ENCODE measurements around the gene ARPC4. TPM values are rescaled to one million over a fixed set of nuclear protein-coding genes. Genes with fewer than 3 reads are reported as not detected.

ARPC4 gene
- total RNA-seq, 1 donor, result 304 TPM

DNA sequence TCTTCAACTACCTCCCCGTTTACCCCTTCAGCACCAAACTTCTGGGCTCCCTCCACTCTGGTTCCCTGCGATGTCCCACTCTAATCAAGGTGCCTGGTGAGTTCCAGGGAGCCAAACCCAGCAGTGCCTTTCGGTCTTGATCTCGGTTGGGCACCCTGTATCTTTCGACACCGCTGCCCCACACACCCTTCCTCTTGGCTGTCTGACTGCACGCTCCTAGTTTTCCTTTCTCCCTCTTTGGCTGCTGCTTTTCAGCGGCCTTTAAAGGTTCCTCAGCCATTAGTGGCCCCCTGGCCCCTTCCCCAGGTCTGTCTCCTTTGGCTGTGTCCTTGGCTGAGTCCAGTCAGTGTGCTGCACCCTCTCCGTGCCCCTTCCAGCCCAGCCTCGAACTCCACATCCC lies 18.0 kb downstream of the ARPC4 start:
- DNase-seq (ENCODE audit: low read depth), result no peak
- TF ChIP-seq CTCF (IDR thresholded peaks at IDR 0.05; ENCODE audit: insufficient read depth, low read depth, low read length), result no peak
- H3K4me3 ChIP-seq (ENCODE audit: low read depth, low read length), result peak overlapping the region; percentile 61

DNA sequence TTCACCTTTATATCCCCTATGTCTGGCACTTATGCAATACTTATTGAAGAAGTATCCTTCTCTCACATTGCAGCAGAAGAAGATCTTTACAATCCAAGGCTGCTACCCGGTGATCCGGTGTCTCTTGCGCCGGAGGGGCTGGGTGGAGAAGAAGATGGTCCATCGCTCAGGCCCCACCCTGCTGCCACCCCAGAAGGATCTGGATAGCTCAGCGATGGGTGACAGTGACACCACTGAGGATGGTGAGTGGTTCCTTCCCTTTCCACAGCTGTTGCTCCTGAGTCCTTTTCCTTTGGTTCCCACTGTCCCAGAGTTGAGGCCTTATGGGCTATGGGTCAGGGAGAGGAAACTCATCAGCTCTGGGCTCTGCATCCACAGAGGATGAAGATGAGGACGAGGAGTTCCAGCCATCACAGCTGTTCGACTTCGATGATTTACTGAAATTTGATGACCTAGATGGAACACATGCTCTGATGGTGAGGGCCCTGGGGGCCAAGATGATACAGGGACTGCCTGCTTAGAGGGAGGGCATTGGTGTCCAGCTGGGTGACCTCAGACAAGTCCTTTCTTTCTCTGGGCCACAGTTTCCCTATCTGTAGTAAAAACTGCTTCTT lies 20.1 kb downstream of the ARPC4 start:
- TF ChIP-seq CTCF (IDR thresholded peaks at IDR 0.05; ENCODE audit: insufficient read depth, low read depth, low read length), result no peak
- DNase-seq (ENCODE audit: low read depth), result no peak

DNA sequence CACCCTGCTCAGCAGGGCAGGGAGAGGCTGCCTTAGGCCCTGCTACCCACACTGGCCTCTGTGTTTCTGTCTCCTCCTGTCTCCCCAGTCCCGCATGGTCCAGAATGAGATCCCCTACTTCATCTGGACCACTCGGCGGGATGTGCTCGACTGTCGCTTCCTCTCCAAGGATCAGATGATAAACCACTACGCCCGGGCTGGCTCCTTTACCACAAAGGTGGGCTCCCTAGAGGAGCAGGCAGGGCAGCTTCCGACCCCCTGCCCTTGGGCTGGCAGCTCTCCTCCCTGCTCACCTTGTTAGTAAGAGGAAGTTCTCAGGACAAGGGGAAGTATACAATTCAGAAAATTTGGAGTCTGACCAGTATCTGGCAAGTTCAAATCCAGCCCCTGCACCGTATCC lies 23.1 kb downstream of the ARPC4 start:
- no peak for DNase-seq (ENCODE audit: low read depth)
- TF ChIP-seq CTCF (IDR thresholded peaks at IDR 0.05; ENCODE audit: insufficient read depth, low read depth, low read length), result no peak
- no peak overlapping the region for H3K4me3 ChIP-seq (ENCODE audit: low read depth, low read length)

More for the DNA sequence above, 20.1 kb downstream of the ARPC4 start:
- H3K4me3 ChIP-seq (ENCODE audit: low read depth, low read length), result no peak overlapping the region

DNA sequence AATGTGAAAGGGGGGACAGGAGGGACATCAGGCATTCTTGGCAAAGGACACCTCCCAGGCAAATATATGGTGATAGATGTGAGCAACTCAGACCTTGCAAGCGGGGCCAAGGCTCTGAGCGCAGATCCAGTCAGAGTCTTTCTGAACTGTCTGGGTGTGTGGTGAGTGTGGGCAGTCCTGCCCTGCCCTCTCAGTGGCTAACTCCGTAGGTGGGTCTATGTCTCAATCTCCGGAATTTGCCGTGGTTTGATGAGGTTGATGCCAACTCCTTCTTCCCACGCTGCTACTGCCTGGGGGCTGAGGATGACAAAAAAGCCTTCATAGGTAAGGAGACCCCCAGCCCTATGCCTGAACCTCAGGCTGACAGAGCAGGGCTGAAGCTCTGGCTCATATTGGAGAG lies 24.6 kb downstream of the ARPC4 start:
- no peak overlapping the region for H3K4me3 ChIP-seq (ENCODE audit: low read depth, low read length)
- no peak for DNase-seq (ENCODE audit: low read depth)
- no peak for TF ChIP-seq CTCF (IDR thresholded peaks at IDR 0.05; ENCODE audit: insufficient read depth, low read depth, low read length)

GRCh38 chr3:9818666-9819335 lies 25.9 kb downstream of the ARPC4 start:
- DNase-seq (ENCODE audit: low read depth), result no peak
- no peak overlapping the region for H3K4me3 ChIP-seq (ENCODE audit: low read depth, low read length)
- no peak for TF ChIP-seq CTCF (IDR thresholded peaks at IDR 0.05; ENCODE audit: insufficient read depth, low read depth, low read length)

DNA sequence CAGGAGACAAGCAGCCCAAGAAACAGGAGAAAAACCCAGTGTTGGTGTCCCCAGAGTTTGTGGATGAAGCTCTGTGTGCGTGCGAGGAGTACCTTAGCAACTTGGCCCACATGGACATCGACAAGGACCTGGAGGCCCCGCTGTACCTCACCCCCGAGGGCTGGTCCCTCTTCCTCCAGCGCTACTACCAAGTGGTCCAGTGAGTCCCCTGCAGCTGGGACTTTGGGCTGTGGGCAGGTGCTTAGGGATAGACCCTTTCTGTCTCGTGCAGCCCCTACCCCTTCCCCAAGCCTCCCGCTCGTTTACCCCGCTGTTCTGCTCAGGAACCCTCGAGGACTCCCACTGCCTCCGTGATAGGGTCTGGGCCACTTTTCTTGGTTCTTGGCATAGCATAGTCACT lies 27.7 kb downstream of the ARPC4 start:
- H3K4me3 ChIP-seq (ENCODE audit: low read depth, low read length), result no peak overlapping the region
- no peak for TF ChIP-seq CTCF (IDR thresholded peaks at IDR 0.05; ENCODE audit: insufficient read depth, low read depth, low read length)
- no peak for DNase-seq (ENCODE audit: low read depth)
